Spleen (tissue), 7 donors: Measurements from ENCODE around the gene NEDD4L.

Experiments used
- POLR2AphosphoS5 ChIP-seq, 3 donors: sonication (generic); formaldehyde crosslinking; IDR thresholded peaks; one replicate each; pipeline ENCODE4 v1.5.1; 2017; ENCODE audit warnings: antibody characterized with exemption in 3 of 3
- TF ChIP-seq, protein P1 (sequence below), 11 experiments: fragments of 200-600 bp in 7 of 11; fragments of 450-650 bp in 4 of 11; sonication (generic) in 4 of 11; IDR thresholded peaks in 8 of 11; conservative IDR thresholded peaks in 3 of 11; 1 replicate in 7 of 11; 2 replicates in 4 of 11; pipeline versions ENCODE4 v1.4.0 to v1.8.0; 2016 to 2021; ENCODE audit warnings: antibody characterized with exemption in 11 of 11, inconsistent platforms in 4 of 11, mild to moderate bottlenecking in 1 of 11
- donor health status: DM: no; HTN: no; CAD: no; lungs with moderate emphysema.
- donor health status: DM: no; HTN: no; CAD: no.
- donor health status: DM: no; HTN: no; CAD: no.

DNA sequence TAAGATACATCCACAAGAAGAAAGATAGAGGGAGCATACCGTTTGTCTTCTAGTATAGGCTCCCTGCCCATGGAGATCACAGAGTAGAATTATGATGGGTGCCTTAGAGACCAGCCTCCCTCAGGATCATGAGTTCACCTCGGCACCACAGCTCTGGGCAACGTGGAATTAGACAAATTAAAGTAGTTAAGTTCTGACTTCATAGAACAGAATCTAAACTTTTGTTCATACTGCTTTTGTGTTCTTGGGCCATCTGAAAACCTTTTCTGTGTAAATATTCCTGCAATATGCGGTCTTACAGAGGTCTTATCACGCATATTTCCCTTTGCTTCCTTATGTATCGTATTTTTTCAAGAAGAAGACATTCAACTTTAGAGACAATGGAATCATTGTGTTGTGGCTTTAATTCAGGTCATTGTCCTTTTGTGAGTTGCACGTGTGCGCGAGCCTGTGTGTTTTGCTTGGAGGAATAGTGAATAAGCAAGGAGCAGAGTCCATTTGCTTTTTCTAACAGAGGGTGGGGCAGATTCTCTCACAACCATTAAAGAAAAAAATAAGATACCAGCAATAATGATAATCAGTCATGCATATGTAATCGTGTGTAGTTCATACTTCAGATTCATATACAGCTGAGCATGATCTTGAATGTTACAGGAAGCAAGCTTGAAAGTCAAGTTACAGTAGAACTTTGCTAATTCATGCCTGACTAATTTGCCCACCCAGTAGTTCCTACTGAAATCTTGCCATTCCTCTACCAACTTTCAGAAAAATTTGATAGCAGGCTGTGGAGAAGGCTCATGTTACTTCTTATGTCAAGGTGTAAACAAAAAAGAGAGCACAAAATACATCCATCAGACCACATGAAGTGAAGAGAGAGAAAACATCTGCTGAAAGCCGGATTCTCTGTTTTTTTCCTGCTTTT, 243.6 kb downstream of the NEDD4L start:
- TF ChIP-seq, protein P1, sequence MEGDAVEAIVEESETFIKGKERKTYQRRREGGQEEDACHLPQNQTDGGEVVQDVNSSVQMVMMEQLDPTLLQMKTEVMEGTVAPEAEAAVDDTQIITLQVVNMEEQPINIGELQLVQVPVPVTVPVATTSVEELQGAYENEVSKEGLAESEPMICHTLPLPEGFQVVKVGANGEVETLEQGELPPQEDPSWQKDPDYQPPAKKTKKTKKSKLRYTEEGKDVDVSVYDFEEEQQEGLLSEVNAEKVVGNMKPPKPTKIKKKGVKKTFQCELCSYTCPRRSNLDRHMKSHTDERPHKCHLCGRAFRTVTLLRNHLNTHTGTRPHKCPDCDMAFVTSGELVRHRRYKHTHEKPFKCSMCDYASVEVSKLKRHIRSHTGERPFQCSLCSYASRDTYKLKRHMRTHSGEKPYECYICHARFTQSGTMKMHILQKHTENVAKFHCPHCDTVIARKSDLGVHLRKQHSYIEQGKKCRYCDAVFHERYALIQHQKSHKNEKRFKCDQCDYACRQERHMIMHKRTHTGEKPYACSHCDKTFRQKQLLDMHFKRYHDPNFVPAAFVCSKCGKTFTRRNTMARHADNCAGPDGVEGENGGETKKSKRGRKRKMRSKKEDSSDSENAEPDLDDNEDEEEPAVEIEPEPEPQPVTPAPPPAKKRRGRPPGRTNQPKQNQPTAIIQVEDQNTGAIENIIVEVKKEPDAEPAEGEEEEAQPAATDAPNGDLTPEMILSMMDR (IDR thresholded peaks at IDR 0.05 in 8 of 11, conservative IDR thresholded peaks at IDR 0.05 in 3 of 11), result no peak
- no peak for TF ChIP-seq POLR2AphosphoS5 (IDR thresholded peaks at IDR 0.05)
